SH-SY5Y (cell line): Measurements from ENCODE around the gene NPHP3.

Experiments used
- GATA2 ChIP-seq: IDR thresholded peaks from 2 replicates; pipeline ENCODE4 v1.6.1; 2011; ENCODE audit warnings: mild to moderate bottlenecking, low read depth, low read length
- GATA3 ChIP-seq: IDR thresholded peaks from 2 replicates; pipeline ENCODE4 v1.6.1; 2011; ENCODE audit warnings: low read depth, mild to moderate bottlenecking, low read length, moderate library complexity

Gene NPHP3

GRCh38 chr3:132720228-132720627 is 2.0 kb downstream of the NPHP3 start:
- TF ChIP-seq GATA3 (no peak), GATA2 (no peak)

- TF ChIP-seq GATA2 (no peak), GATA3 (no peak)
Measured at GRCh38 chr3:132716372-132716771, 5.8 kb downstream of the NPHP3 start.

- TF ChIP-seq GATA2 = no peak
Measured at GRCh38 chr3:132713977-132714727, 8.1 kb downstream of the NPHP3 start.

GRCh38 chr3:132710311-132710710 is 11.9 kb downstream of the NPHP3 start:
- TF ChIP-seq GATA3 = no peak
- TF ChIP-seq GATA2 = no peak

- TF ChIP-seq GATA2 (no peak), GATA3 (no peak)
Measured at GRCh38 chr3:132709761-132710160, 12.4 kb downstream of the NPHP3 start.

GRCh38 chr3:132703733-132704132 is 18.5 kb downstream of the NPHP3 start:
- TF ChIP-seq GATA3 = no peak

GRCh38 chr3:132695422-132695821 is 26.8 kb downstream of the NPHP3 start:
- TF ChIP-seq GATA2 = no peak
- no peak for TF ChIP-seq GATA3

GRCh38 chr3:132694991-132695390 is 27.2 kb downstream of the NPHP3 start:
- TF ChIP-seq GATA3 = no peak

- no peak for TF ChIP-seq GATA2
- no peak for TF ChIP-seq GATA3
Measured at GRCh38 chr3:132690040-132690439, 32.2 kb downstream of the NPHP3 start.

GRCh38 chr3:132682201-132682600 is 40.0 kb downstream of the NPHP3 start:
- TF ChIP-seq GATA2 (no peak), GATA3 (no peak)

GRCh38 chr3:132681421-132681820 is 40.8 kb downstream of the NPHP3 start:
- TF ChIP-seq GATA2 (no peak), GATA3 (no peak)

GRCh38 chr3:132679911-132680310 is 42.3 kb downstream of the NPHP3 start:
- no peak for TF ChIP-seq GATA3
- no peak for TF ChIP-seq GATA2

GRCh38 chr3:132675408-132675807 is 46.8 kb downstream of the NPHP3 start:
- TF ChIP-seq GATA2 (no peak), GATA3 (no peak)

- TF ChIP-seq GATA3 (no peak), GATA2 (no peak)
Measured at GRCh38 chr3:132669256-132669777, 52.9 kb downstream of the NPHP3 start.

- TF ChIP-seq GATA3 (no peak), GATA2 (no peak)
Measured at GRCh38 chr3:132665230-132665745, 56.9 kb downstream of the NPHP3 start.

- no peak for TF ChIP-seq GATA2
- no peak for TF ChIP-seq GATA3
Measured at GRCh38 chr3:132662212-132662611, 60.0 kb downstream of the NPHP3 start.
